GM21529 (cell line): ENCODE measurements around the gene ELOVL5.

Source experiments
- ATAC-seq: cut with Tn5 transposase; IDR thresholded peaks from one replicate; pipeline ENCODE4 v1.9.1; 2021; ENCODE audit not compliant: unreplicated experiment

Gene ELOVL5

DNA sequence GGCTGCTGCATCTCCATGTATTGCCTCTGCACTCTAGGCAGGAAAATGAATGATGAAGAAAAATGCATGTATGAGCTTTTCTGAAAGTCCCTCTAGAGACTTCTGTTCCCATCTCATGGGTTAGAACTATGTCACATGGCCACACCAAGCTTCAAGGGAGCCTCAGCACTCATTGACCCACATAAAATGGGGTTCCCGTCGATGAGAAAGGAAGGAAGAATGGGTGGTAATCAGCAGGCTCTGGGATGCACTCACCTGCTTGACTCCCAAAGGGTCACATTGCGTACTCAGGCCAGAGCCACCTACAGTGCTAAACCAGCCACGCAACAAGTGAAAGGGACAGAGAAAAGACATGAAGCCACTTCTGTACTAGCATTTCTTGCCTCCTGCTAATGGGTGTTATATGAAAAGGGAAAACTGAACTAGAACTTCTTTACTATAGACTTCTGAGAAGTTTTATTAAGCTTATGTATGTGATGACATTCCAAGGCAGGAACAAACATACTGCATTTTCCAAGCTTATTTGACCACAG, 104.3 kb downstream of the ELOVL5 start:
- no peak for ATAC-seq

DNA sequence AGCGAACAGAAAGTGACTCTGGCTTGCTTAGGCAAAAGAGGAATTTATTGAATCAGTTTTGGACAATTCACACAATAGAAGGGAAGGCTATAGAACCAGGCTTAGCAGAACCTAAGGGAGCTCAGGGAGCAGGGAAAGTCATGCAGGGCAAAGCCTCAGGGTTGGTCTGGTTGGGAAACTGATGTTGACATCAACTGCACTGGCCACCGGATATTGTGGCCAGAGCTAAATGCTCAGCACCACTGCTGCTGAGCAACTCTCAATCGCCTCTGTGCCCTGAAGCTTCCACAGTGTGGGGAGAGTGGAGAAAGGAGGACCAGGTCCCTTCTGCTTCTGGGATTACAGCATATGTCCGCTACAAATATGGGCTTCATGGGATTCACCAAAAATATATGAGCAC, 106.8 kb downstream of the ELOVL5 start:
- ATAC-seq: no peak

DNA sequence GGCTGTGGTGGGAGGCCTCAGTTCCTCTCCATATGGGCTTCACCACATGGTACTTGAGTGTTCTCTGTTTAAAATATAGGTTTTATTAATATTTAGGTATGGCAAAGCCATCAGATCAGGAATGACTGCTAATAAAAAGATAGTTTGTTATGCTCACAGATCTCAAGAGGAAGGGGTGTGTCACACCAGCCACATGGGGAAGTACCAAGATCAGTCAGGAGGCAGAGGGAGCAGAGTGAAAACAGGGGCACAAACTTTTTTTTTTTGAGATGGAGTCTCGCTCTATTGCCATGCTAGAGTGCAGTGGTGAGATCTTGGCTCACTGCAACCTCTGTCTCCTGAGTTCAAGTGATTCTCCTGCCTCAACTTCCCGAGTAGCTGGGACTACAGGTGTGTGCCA, 108.0 kb downstream of the ELOVL5 start:
- no peak for ATAC-seq

DNA sequence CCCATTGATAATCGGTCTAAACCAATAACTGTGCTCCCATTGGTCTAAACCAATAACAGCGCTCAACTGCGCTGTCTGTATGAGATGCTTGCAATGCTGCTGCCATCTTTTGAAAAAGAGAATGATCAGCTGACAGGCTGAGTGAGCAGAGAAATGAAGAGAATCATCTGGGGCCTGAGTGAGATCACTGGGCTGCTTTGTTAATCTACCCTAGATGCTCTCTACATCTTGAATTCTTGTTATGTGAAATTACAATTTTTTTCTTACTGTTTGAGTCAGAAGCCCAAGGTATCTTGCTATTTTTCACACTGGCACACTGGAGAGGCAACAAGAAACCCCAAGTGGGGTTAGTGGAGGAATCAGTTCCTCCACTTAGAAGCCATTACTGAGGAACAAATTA, 108.6 kb downstream of the ELOVL5 start:
- no peak for ATAC-seq

DNA sequence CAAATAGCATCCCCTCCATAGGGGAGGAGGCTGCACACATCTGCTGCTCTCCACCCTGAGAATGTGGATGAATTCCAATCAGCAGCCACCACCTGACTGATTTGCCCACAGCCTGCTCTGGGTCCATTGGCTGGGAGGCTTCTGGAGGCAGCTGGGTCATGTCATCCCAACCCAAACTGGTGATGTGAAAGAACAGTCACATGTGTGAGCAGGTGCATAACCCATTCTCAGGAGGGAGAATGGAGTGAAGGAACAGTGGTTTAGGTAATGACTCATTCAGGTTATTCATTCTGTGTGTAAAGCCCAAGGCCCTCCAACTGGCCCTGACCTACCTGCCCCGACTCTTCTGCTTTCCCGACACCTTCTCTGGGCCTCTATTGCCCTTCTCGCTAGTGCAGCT, 109.2 kb downstream of the ELOVL5 start:
- ATAC-seq: peak; percentile 64

DNA sequence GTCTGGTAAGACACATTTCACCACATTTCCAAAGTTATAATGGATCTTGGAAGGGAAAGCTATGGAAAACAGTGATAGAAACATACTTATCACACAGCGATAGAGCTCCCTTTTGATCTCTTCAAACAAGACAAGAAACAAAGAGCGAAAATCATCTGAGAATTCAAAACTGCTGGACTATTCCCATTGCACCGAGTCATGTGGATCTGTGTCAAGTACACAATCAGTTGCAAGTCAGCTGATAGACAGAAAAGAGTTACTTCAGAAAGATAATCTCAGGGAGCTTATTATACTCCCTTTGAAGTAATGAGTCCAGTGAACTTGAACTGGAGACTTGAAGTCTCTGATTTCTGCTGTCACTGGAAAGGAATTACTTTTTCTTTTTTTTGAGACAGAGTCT, 110.4 kb downstream of the ELOVL5 start:
- ATAC-seq: no peak

DNA sequence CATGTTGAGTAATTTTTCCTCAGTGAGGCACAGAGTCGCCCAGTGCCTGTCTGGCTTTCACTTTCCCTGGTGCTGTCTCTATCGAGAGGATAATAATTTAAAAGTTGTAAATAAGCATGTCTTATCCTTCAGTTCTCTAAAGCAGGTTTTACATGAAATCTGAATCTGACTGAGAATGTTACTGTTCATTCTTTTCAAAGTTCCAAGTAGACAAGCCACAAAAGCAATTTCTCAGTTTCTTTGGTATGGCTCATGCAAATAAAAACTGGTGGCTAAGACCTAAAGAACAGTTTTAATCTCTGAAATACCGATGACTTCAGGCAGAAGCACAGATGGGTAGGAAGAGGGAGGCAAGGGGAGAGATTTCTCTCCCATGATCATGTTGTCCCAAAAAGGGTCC, 112.5 kb downstream of the ELOVL5 start:
- ATAC-seq: peak; percentile 40

DNA sequence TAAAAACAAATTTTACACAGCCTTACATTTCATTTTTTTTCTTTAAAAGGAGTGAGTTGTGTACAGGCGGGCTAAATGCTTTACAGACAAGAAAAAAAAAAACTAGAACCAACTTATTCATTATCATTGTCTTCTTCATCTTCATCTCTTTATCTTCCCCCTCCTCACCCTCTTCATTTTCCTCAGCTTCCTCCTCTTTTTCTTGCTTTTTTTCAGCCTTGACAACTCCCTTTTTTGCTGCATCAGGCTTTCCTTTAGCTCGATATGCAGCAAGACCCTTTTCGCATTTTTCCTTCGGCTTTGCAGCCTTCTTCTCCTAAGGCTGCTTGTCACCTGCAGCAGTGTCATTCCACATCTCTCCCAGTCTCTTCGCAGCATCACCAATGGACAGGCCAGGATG, 113.2 kb downstream of the ELOVL5 start:
- no peak for ATAC-seq

DNA sequence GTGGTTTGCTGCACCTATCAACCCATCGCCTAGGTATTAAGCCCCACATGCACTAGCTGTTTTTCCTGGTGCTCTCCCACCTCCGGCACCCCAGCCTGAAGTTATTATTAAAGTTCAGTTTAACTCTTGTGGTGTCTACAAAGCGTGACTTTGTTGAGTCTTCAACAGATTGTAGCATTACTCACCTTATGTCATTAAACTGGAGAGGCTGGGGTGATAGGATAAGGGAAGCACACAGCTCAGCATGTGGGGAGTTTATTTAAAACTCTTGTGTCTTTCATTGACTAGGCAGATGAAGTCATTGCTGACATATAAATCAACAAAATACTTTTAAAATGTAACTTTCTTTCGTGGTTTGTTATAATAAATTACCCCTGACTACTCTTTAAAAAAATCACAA, 115.4 kb downstream of the ELOVL5 start:
- no peak for ATAC-seq

DNA sequence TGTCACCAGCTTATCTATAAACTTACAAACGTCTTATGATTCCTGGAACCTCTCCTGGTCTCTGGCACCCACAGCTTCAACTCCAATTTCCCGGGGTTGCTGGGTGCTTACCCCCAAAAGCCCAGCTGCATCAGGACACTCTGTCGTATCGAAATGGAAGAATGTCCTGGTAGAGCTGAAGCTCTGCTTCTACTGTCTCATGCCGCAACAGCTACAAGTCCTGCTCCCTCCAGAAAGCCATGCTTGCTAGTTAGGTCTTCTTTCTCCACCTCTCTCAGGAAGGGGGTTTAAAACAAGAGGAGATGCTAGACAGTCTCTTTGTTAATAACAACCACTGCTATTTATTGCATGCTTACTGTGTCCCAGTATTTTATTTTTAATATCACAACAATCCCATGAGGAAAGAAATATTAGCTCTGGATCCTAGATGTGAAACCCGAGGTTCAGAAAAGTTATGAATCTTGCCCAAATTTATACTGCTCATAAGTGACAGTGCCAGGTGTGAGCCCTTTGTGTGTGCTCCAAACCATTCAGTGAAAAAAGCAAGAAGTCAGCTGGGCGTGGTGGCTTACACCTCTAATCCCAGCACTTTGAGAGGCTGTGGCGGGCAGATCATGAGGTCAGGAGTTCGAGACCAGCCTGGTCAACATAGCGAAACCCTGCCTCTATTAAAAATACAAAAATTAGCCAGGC, 117.8 kb downstream of the ELOVL5 start:
- no peak for ATAC-seq

DNA sequence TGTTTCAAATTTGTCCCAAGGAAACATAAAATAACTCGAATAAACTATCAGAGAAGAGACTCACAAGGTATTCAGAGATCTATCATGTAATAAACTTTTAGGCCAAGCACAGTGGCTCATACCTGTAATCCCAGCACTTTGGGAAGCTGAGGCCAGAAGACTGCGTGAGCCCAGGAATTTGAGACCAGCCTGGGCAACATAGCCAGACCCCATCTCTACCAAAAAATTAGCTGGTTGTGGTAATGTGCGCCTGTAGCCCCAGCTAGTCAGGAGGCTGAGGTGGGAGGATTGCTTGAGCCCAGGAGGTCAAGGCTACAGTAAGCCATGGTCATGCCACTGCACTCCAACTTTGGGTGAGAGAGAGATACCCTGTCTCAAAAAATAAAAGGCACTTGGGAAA, 120.9 kb downstream of the ELOVL5 start:
- ATAC-seq: no peak

DNA sequence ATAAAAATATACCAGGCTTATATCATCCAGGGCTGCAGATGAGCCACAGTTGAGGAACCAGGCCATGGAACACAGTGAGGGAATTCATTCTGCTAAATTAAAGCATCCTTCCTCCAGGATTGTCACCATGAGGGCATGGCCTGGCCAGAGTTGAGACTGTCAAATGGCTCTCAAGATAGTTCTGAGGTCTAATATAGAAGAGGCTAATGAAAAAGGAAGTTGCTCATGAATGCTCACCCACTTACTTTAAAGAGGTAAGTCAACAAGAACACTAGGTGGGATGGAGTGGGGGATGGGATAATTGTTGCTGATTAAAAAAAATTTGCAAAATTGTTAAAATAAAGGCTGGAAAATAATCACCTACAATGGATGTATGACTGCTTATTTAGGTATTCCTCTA, 128.1 kb downstream of the ELOVL5 start:
- ATAC-seq: no peak
